ENCODE results near the gene BPGM. TPM values are rescaled to one million over a fixed set of nuclear protein-coding genes. Genes with fewer than 3 reads are reported as not detected.

Gene BPGM
- total RNA-seq, 1 donor from 2014 or later = 17.7 TPM

DNA sequence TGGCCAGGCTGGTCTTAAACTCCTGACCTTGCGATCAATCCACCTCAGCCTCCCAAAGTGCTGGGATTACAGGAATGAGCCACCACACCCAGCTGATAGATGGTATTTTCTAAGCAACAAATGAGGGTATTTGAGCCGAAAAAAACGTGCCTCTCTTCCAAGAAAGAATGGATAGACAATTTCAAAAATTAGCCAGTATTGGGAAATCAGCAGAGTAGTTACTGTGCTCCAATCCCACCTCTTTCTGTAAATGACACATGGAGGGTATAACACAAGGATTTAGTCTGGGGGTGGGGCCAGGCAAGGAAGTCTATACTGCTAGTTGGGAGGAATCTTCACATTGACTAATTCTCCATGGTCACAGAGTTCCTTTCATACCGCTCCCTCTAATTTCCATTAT, 9.2 kb upstream of the BPGM start:
- Mint-ChIP-seq H3K4me1 (ENCODE audit: unreplicated experiment) (peaks cover 12% of the 10 kb centered on the region), H3K9me3 (ENCODE audit: unreplicated experiment) (no peaks in the 10 kb centered on the region), H3K4me3 (ENCODE audit: unreplicated experiment) (no peak overlapping the region), H3K36me3 (ENCODE audit: low read depth, unreplicated experiment) (no peaks in the 10 kb centered on the region), H3K27ac (ENCODE audit: unreplicated experiment) (no peak overlapping the region), H3K27me3 (ENCODE audit: unreplicated experiment) (no peaks in the 10 kb centered on the region)
- TF ChIP-seq, protein P1, sequence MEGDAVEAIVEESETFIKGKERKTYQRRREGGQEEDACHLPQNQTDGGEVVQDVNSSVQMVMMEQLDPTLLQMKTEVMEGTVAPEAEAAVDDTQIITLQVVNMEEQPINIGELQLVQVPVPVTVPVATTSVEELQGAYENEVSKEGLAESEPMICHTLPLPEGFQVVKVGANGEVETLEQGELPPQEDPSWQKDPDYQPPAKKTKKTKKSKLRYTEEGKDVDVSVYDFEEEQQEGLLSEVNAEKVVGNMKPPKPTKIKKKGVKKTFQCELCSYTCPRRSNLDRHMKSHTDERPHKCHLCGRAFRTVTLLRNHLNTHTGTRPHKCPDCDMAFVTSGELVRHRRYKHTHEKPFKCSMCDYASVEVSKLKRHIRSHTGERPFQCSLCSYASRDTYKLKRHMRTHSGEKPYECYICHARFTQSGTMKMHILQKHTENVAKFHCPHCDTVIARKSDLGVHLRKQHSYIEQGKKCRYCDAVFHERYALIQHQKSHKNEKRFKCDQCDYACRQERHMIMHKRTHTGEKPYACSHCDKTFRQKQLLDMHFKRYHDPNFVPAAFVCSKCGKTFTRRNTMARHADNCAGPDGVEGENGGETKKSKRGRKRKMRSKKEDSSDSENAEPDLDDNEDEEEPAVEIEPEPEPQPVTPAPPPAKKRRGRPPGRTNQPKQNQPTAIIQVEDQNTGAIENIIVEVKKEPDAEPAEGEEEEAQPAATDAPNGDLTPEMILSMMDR (IDR thresholded peaks at IDR 0.05; ENCODE audit: unreplicated experiment) = no peak
- no peak for DNase-seq (ENCODE audit: low spot score)

DNA sequence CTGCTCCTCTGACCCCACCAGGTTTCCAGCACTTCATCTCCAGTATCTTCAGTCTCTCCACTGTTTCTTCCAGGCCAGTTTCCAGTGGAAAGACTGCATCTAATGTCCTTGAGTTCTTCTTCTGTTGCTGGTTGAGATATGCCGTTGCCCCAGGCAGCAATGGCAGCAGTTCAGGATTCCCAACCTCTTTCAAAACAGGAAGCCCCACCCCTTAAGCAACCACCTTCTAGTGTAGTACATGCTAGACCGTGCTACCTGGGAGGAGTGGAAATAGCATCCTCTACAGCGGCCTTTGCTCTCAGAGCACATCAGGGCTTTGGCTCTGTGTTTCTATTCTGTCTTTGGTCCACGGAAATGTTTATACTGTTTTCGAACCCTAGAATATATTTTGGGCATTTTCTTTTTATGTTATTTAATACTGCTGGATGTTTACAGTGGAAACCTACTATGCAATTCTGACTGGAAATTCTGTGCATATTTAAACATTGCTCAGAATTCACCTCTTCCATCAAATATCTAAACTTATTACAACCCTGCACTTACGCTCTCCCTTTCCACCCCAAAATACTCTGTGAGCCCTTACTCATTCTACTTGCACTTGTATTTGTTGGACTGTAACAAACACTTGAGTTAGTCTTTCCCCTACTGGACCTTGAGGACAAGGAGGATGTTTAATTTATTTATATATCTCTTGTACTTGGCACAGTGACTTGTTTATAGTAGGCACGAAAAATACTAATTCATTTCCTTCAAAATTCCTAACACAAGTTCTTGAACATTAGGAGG, 8.5 kb upstream of the BPGM start:
- Mint-ChIP-seq H3K27ac (ENCODE audit: unreplicated experiment) (no peak overlapping the region), H3K36me3 (ENCODE audit: low read depth, unreplicated experiment) (no peaks in the 10 kb centered on the region), H3K27me3 (ENCODE audit: unreplicated experiment) (no peaks in the 10 kb centered on the region), H3K4me1 (ENCODE audit: unreplicated experiment) (peaks cover 12% of the 10 kb centered on the region), H3K4me3 (ENCODE audit: unreplicated experiment) (no peak overlapping the region), H3K9me3 (ENCODE audit: unreplicated experiment) (no peaks in the 10 kb centered on the region)
- DNase-seq (ENCODE audit: low spot score) = no peak
- TF ChIP-seq, protein P1 (IDR thresholded peaks at IDR 0.05; ENCODE audit: unreplicated experiment) = no peak

DNA sequence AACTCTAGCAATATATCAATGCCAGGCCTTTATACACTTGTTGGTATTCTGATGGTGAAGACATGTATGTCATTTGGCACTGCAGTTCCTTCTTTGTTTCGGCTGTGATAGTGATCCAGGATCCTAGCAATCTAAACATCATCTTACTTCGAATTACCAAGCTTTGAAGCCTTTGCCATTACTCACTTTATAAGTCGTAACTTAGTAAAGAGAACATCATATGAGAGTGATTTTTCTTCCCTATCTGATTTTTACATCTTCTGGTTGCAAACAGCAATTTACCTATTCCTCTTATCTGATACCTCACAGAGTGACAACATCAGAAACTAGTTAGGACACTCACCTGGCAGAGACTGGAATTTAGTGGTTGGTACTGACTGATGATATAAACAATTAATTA, 7.6 kb upstream of the BPGM start:
- TF ChIP-seq, protein P1 (IDR thresholded peaks at IDR 0.05; ENCODE audit: unreplicated experiment) = no peak
- Mint-ChIP-seq H3K9me3 (ENCODE audit: unreplicated experiment) (no peaks in the 10 kb centered on the region), H3K4me3 (ENCODE audit: unreplicated experiment) (no peak overlapping the region), H3K4me1 (ENCODE audit: unreplicated experiment) (peaks cover 6% of the 10 kb centered on the region), H3K27ac (ENCODE audit: unreplicated experiment) (no peak overlapping the region), H3K27me3 (ENCODE audit: unreplicated experiment) (no peaks in the 10 kb centered on the region), H3K36me3 (ENCODE audit: low read depth, unreplicated experiment) (no peaks in the 10 kb centered on the region)
- no peak for DNase-seq (ENCODE audit: low spot score)

DNA sequence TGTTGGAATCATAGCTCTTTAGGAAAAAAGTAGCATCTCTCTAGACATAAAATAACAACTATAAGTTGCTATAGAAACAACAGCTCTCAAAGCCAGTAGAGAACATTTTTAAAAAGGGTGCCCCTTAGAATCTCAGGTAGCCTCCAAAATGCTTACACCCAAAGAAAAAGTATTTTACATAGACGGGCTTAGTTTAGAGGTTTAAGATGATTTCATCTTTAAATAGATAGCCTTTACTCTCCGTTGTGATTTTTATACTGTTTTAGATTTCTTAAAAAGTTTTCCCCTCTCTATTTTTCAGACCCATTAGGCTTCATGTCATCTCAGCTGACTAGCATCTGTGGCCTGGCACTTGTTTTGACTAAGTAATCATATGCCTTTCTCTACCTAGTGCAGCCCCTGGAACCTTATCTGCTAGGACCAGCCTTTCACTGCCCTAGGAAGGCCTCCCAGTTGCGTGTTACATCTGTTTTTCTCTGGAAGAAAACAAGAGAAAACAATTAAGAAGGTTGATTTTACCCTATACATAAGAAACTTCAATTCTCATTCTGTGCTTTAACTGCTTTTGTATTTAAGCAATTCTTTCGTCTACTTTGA, 6.9 kb upstream of the BPGM start:
- TF ChIP-seq, protein P1 (IDR thresholded peaks at IDR 0.05; ENCODE audit: unreplicated experiment) = no peak
- DNase-seq (ENCODE audit: low spot score) = no peak
- Mint-ChIP-seq H3K36me3 (ENCODE audit: low read depth, unreplicated experiment) (no peaks in the 10 kb centered on the region), H3K27ac (ENCODE audit: unreplicated experiment) (no peak overlapping the region), H3K4me3 (ENCODE audit: unreplicated experiment) (no peak overlapping the region), H3K27me3 (ENCODE audit: unreplicated experiment) (no peaks in the 10 kb centered on the region), H3K9me3 (ENCODE audit: unreplicated experiment) (no peaks in the 10 kb centered on the region), H3K4me1 (ENCODE audit: unreplicated experiment) (no peaks in the 10 kb centered on the region)

All from endothelial cell (in vitro differentiated cells).